Activated T-cell treated with anti-CD3 and anti-CD28 coated beads for 4 hours (primary cell): Measurements from ENCODE around the gene MGA.

Experiments used
- DNase-seq: peaks from one replicate; pipeline ENCODE4 v3.0.0-alpha.2; 2020

Gene MGA

GRCh38 chr15:41659190-41659589, 1.0 kb upstream of the MGA start:
- no peak for DNase-seq

DNA sequence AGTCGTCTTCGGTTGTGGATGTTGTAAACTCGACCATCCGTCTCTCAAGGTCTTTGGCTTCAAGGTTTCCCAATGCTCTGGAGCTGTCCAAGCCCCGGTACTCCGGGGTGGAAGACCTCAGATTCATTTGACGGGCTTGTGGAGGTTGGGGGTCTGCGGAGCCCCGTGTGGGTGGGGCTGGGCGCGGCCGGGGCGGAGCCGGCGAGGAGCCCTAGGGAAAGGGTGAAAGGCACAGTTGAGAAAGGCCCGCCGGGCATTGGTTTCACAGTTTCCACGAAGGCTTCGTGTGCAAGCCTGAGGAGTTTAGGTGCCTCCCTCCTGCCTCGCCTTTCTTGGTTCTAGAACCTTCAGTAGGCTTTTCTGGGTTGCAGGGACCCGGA, 360 bp upstream of the MGA start:
- no peak for DNase-seq

- DNase-seq = no peak
These were observed 893 bp downstream of the MGA start for GRCh38 chr15:41661078-41661517.

- peak; percentile 55 for DNase-seq
These were observed 1.5 kb downstream of the MGA start for GRCh38 chr15:41661518-41662225.

DNA sequence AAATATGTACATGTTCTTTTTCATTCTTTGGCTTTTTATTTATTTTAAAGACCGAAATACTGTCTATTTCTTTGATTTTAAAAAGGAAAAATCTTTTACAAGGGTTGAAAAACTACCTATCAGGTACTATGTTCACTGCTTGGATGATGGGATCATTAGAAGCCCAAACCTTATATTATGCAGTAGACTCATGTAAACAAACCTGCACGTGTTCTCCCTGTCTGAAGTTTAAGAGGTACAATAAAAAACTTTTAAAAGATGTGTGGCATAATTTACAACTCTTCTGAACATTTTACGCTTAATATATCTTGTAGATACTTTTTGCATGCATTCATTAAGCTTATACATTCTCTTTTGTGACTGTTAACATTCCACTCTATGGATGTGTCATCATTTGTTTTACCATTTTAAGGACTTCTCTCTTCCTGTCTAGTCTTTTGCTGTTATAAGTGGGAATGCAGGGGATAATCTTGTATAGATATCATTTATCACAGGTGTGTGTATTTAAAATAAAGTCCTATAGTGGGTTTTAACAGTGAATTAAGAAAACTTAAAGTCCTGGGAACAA, 6.2 kb downstream of the MGA start:
- DNase-seq = no peak

DNA sequence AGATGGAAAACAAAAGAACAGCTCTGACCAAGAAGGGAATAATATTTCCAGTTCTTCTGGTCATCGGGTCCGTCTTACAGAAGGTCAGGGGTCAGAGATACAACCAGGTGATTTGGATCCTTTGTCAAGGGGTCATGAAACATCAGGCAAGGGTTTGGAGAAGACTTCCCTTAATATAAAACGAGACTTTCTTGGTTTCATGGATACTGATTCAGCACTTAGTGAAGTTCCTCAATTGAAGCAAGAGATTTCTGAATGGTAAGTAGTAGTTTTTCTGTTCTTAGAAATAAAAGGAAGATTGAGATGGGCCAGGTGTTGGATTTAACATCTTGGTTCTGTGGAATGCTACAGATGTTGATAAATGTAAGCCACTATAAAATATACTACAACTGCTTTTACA, 9.5 kb downstream of the MGA start:
- DNase-seq = no peak

- DNase-seq = no peak
These were observed 11.7 kb downstream of the MGA start for GRCh38 chr15:41671656-41672648.

- no peak for DNase-seq
These were observed 15.1 kb downstream of the MGA start for GRCh38 chr15:41675337-41675736.

- DNase-seq = no peak
These were observed 18.5 kb downstream of the MGA start for GRCh38 chr15:41678742-41679141.

DNA sequence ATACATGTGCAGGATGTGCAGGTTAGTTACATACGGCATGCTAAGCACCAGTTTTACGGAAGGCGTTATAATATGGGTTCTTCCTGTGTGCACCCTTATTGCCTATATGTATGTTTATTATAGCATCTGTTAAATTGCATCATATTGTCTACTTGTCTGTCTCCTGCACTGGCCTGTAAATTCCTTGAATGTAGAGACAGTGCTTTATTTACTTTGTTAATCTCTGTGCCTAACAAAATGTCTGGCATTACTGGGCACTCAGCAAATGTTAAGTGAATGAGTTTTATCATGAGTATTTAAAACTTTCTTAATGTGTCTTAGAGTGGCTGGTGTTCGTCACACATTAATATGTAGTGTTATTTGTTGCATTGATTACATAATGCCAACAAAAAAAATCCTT, 23.8 kb downstream of the MGA start:
- DNase-seq = no peak

DNA sequence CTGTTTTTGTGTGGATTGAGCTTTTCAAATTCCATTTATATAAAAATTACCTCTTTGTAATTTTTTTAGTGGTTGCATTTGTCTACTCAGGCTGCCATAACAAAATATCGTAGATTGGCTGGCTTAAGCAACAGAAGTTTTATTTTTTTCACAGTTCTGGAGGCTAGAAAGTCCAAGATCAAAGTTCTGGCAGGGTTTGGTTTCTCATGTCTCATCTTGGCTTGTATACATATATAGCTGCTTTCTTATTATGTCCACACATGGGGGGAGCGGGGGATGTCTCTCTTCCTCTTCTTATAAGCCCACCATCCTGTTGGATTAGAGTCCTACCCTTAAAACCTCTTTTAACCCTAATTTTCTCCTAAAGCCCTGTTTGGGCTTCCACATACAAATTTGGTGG, 28.5 kb downstream of the MGA start:
- DNase-seq = no peak

DNA sequence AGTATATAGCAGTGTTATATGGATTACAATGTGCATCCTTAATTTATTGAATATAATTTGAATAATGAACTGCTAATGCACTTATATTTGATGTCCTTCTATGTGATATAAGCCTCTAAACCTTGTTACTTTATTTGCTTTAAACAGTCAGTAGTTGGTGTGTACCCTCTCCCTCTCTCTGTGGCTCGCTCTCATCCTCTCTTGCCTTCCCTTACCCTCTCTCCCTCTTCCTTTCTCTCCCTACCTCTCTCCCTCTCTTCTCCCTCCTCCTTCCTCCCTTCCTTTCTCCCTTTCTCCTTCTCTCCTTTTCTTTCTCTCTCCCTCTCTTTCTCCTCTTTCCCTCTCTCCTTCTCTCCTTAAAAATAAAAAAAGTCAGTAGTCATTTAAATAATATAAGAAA, 28.9 kb downstream of the MGA start:
- DNase-seq = no peak

DNA sequence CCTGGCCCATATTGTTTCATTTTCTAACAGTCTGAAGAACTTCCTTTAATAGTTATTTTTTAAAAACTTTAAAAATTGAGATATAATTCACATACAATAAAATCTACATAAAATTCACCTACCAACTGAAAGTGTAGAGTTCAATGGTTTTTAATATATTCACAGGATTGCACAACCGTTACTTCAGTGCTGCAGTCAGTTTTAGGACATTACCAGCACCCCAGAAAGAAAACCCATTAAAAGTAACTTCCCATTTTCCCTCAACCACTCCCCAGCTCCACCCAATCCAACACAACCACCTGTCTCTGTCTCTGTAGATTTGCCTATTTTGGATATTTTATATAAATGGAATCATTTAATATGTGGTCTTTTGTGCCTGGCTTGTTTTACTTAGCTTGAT, 29.6 kb downstream of the MGA start:
- no peak for DNase-seq

DNA sequence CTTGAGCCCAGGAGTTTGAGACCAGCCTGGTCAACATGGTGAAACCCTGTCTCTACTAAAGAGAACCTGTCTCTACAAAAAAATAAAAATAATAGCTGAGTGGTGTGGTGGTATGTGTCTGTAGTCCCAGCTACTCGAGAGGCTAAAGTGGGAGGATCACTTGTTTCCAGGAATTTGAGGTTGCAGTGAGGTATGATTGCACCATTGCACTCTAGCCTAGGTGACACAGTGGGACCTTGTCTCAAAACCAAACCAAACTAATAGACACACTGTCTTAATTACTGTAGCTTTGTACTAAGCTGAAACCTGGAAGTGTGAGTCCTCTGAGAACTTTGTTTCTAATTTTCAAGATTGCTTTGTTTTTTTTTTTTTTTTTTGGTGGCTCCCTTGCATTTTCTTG, 30.4 kb downstream of the MGA start:
- no peak for DNase-seq

DNA sequence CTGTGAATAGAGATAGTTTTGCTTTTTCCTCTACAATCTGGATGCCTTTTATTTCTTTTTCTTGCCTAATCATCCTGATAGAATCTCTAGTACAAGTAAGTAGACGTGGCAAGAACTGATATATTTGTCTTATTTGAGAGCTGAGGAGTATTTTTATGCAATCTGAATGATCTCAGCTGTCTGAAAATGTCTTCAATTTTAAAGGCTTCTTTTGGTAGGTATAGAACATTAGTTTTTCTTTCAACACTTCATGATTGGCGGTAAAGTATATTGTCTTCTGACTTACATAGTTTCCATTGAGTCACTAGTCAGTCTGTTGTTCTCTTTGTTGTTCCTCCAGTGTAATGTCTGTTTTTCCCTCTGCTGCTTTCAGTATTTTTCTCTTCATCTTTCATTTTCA, 31.3 kb downstream of the MGA start:
- DNase-seq = no peak

DNA sequence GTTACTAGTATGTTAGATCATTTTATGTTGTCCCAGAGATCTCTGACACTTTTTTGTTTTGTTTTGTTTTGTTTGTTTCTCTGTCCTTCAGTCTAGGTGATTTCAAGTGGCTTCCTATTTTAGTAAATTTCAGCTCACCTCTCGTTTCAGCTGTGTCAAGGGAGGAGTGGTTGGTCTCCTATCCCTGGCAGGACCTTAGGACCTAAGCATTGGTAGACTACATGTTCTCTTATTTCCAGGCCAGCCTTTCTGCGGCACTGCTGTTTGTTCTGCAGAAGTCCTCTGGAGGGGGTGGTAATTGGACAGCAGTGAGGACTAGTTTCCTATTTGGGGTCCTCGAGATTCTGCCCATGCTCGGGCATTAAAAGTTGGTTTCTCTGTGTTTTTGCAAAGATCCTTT, 31.8 kb downstream of the MGA start:
- no peak for DNase-seq

DNA sequence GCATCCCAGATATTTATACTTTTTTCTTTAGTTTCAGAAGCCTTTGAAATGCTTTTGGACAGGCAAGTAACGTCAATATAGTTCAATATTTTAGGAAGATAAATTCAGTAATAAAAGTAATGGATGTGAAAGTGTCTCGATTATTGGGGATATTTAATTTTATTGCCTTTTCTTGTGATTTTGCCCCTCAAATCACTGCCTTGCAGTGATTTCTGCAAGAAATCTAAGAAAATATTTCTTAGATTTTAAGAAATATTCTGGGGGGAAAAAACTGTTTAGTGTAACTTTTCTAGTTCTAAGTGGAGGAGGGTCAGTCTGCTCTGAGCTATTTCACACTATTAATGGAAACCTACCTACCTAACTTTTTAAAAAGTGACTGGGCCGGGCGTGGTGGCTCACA, 33.6 kb downstream of the MGA start:
- no peak for DNase-seq

DNA sequence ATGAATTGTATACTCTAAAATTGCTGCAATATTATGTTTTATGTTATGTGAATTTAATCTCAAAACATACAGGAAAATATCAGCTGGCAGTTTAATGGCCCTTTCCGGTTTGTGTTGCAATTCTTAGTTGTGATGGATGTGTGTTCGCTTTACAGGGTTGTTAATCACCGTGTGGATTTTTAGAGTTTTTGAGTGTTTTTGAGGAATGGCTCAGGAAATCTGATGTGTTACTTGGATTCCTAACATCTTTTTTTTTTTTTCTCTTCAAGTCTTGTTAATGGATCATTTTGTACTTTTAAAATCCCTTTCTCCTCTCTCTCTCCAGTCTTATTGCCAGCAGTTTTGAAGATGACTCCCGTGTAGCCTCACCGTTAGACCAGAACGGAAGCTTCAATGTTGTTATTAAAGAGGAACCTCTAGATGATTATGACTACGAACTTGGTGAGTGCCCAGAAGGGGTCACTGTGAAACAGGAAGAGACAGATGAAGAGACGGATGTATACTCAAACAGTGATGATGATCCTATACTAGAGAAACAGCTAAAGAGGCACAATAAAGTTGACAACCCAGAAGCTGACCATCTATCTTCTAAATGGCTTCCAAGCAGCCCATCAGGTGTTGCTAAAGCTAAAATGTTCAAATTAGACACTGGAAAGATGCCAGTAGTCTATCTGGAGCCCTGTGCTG, 35.7 kb downstream of the MGA start:
- DNase-seq = peak; percentile 27

DNA sequence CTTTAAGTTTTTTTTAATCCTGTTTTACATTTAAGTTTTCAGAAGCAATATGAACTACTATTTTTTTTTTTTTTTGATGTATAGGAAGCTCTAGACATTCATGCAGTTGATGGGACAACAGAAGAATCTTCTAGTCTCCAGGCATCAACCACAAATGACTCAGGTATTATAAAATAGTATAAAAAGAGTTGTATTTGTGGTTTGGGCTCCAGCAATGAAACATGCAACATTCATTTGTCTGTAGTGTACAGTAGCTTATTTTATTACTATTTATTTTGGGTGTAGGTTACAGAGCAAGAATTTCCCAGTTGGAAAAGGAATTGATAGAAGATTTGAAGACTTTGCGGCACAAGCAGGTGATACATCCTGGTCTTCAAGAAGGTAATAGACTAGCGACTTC, 38.6 kb downstream of the MGA start:
- no peak for DNase-seq

GRCh38 chr15:41703120-41703519, 42.9 kb downstream of the MGA start:
- no peak for DNase-seq

DNA sequence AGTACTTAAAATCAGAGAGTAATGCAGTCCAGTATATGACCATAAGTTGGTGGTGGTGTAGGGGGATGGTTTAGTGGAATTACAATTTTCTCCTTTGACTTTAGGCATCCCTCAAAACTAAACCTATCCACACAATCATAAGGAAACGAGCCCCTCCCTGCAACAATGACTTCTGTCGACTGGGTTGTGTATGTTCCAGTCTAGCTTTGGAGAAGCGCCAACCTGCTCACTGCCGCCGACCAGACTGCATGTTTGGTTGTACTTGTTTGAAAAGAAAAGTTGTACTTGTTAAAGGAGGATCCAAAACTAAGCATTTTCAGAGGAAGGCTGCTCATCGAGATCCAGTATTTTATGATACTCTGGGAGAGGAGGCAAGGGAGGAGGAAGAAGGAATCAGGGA, 52.8 kb downstream of the MGA start:
- DNase-seq = no peak

GRCh38 chr15:41714291-41714690, 54.1 kb downstream of the MGA start:
- DNase-seq = no peak

DNA sequence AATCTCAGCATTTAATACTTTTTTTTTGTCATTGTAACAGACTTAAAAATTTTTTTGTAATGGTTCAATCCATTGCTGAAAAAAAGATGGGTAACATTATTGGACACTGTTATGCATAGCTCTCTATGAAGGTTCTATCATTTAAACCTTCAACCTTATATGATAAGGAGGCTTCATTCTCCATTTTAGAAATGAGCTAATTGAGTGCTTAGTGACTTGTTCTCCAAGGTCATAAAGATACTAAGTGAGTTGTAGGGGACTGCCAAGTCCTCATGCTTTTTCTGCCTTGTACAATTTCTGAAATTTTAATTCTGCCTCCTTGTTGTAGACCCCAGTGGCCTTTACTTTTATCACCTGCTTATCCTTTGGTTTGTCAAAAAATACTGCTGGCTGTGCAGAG, 56.7 kb downstream of the MGA start:
- DNase-seq = no peak
